ENCODE measurements around the gene LCE3B. TPM values are rescaled to one million over a fixed set of nuclear protein-coding genes. Genes with fewer than 3 reads are reported as not detected.

LCE3B gene, protein sequence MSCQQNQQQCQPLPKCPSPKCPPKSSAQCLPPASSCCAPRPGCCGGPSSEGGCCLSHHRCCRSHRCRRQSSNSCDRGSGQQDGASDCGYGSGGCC
- total RNA-seq (2022; extraction: Qiagen RNA extraction): not detected in 5 replicates

GRCh38 chr1:152613511-152613910 lies at the start of gene LCE3B:
LCE3B (plus strand) TSS chr1:152613811; CDS start chr1:152613811, 0 bp downstream.

DNA sequence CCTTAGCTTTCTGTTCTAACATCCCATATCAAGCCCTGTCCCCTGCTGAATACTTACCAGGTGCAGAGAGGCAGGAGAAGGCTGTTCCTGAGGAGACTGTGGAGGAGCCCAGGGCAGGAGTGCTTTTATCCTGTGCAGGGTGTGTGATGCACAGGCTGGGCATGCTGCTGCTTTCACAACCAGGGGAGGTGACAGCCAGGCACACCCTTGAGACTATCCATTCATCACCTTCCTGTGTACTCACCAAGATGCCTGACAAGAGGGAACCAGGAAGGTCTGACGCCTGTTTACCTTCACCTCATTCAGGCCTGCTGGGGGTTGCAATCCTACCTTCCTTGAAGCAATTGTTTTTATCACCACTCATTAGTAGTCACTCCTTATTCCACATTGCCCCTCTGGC lies 46.9 kb upstream of the LCE3B start, which contains the start of gene LCE3E:
LCE3E (minus strand) TSS at position 100 of the 400 bp plus-strand sequence. CDS start 572 bp downstream, outside the sequence.

GRCh38 chr1:152580433-152580832 lies 33.2 kb upstream of the LCE3B start, which contains the start of gene LCE3D:
LCE3D (minus strand) TSS chr1:152580516; CDS start chr1:152579936, 580 bp downstream.

DNA sequence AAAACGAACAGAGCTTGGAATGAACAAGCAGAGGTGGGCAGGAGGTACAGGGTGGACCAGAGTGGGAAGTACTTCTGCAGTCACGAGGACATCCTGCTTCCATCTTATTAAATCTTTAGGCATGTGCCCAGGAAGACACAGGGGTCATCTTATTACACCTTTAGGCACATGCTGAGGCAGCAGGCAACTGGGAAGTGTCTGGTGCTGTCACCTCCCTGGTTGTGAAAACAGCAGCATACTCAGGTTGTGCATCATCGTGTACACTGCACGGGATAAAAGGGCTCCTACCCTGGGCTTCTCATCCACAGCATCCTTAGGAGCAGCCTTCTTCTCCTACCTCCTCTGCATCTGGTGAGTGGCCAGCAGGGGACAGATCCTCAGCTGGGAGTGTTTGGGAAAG lies 13.7 kb upstream of the LCE3B start, which contains the start of gene LCE3C:
LCE3C (plus strand) TSS at position 301 of the 400 bp plus-strand sequence. CDS start 498 bp downstream, outside the sequence.

GRCh38 chr1:152622803-152623202 lies 9.2 kb downstream of the LCE3B start, which contains the start of gene LCE3A:
LCE3A (minus strand) TSS chr1:152623103; CDS start chr1:152623103, 0 bp downstream.

DNA sequence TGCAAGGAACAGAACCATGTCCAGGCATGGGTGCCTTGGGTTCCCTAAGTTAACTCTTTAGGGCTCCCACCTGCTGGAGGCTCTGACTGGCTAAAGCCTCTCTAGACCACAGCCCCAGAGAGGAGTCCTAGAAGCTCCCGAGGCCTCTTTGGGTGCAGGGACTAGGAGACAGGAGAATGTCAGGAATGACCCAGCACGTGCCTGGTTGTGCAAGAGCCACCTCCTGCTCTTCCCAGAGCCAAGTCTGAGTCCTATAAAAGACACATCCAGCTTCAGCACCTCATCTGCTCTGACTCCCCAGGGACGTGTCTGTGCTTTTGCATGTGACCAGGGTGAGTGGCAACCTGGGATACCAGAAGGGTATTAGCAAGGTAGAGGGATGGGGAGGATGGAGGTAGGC lies 49.5 kb downstream of the LCE3B start, which contains the start of gene LCE2D:
LCE2D (plus strand) TSS at position 283 of the 400 bp plus-strand sequence. CDS start 726 bp downstream, outside the sequence.

Other genes starting within 250 kb of the LCE3B start
- gene CRNN, start 199.5 kb upstream of the LCE3B start, total RNA-seq (2022; extraction: Qiagen RNA extraction): not detected in 5 replicates
- 0.20 TPM in 1 of 5 replicates, not detected in the others for gene LCE5A, start 103.0 kb upstream of the LCE3B start, total RNA-seq (2022; extraction: Qiagen RNA extraction)
- 0.29 to 0.70 TPM (median 0.32 TPM) in 5 replicates for gene CRCT1, start 99.3 kb upstream of the LCE3B start, total RNA-seq (2022; extraction: Qiagen RNA extraction)
- 0.30 TPM in 1 of 5 replicates, not detected in the others for gene LCE3E, start 47.0 kb upstream of the LCE3B start, total RNA-seq (2022; extraction: Qiagen RNA extraction)
- gene LCE3D, start 33.3 kb upstream of the LCE3B start, total RNA-seq (2022; extraction: Qiagen RNA extraction): 2.6 to 3.6 TPM (median 3.1 TPM) in 5 replicates
- not detected in 5 replicates for gene LCE3C, start 13.6 kb upstream of the LCE3B start, total RNA-seq (2022; extraction: Qiagen RNA extraction)
- not detected in 5 replicates for gene LCE3A, start 9.3 kb downstream of the LCE3B start, total RNA-seq (2022; extraction: Qiagen RNA extraction)
- not detected in 5 replicates for gene LCE2D, start 49.6 kb downstream of the LCE3B start, total RNA-seq (2022; extraction: Qiagen RNA extraction)
- not detected in 5 replicates for gene LCE2C, start 61.5 kb downstream of the LCE3B start, total RNA-seq (2022; extraction: Qiagen RNA extraction)
- not detected in 5 replicates for gene LCE2B, start 72.3 kb downstream of the LCE3B start, total RNA-seq (2022; extraction: Qiagen RNA extraction)
- gene LCE2A, start 84.5 kb downstream of the LCE3B start, total RNA-seq (2022; extraction: Qiagen RNA extraction): not detected in 5 replicates
- gene LCE4A, start 94.3 kb downstream of the LCE3B start, total RNA-seq (2022; extraction: Qiagen RNA extraction): not detected in 5 replicates
- gene KPRP, start 144.2 kb downstream of the LCE3B start, total RNA-seq (2022; extraction: Qiagen RNA extraction): not detected in 5 replicates
- not detected in 5 replicates for gene LCE1F, start 161.3 kb downstream of the LCE3B start, total RNA-seq (2022; extraction: Qiagen RNA extraction)
- gene LCE1E, start 172.4 kb downstream of the LCE3B start, total RNA-seq (2022; extraction: Qiagen RNA extraction): 0.08 to 0.17 TPM (median 0.12 TPM) in 3 of 5 replicates, not detected in the others
- not detected in 5 replicates for gene LCE1D, start 182.9 kb downstream of the LCE3B start, total RNA-seq (2022; extraction: Qiagen RNA extraction)
- gene LCE1C, start 192.8 kb downstream of the LCE3B start, total RNA-seq (2022; extraction: Qiagen RNA extraction): not detected in 5 replicates
- 0.11 TPM in 1 of 5 replicates, not detected in the others for gene LCE1B, start 198.2 kb downstream of the LCE3B start, total RNA-seq (2022; extraction: Qiagen RNA extraction)
- not detected in 5 replicates for gene LCE1A, start 213.7 kb downstream of the LCE3B start, total RNA-seq (2022; extraction: Qiagen RNA extraction)
- gene LCE6A, start 229.0 kb downstream of the LCE3B start, total RNA-seq (2022; extraction: Qiagen RNA extraction): not detected in 5 replicates
- not detected in 5 replicates for gene LCE7A, start 246.2 kb downstream of the LCE3B start, total RNA-seq (2022; extraction: Qiagen RNA extraction)